Right lobe of liver (tissue), 6 donors: ENCODE data around the gene TMEM204. TPM values are rescaled to one million over a fixed set of nuclear protein-coding genes. Genes with fewer than 3 reads are reported as not detected.
A peak's percentile ranks its signal among the peaks of the same experiment; 100 is the strongest.

Source experiments
- ATAC-seq, 4 donors: fragments of 200-7000 bp; cut with Tn5 transposase; one replicate each; pipeline ENCODE4 v1.9.1; 2020; ENCODE audit warnings: mild to moderate bottlenecking in 4 of 4, moderate library complexity in 4 of 4
- DNase-seq, 3 donors: peaks; one replicate each; pipeline ENCODE4 v3.0.0-alpha.2; 2020
- H3K27ac ChIP-seq, 3 donors: fragments of 200-600 bp; one replicate each; pipeline ENCODE4 v1.8.0; 2022
- H3K27me3 ChIP-seq, 2 donors: fragments of 200-600 bp; one replicate each; pipeline ENCODE4 v1.8.0; 2022
- H3K36me3 ChIP-seq, 4 donors: fragments of 200-600 bp; sonication (generic) in 1 of 4; one replicate each; pipeline versions ENCODE4 v1.5.1 to v1.8.0; 2017 to 2022; ENCODE audit warnings: control low read depth in 1 of 4
- H3K4me1 ChIP-seq, 4 donors: fragments of 200-600 bp; sonication (generic) in 1 of 4; one replicate each; pipeline versions ENCODE4 v1.5.1 to v1.8.0; 2017 to 2022; ENCODE audit warnings: control low read depth in 1 of 4
- H3K4me3 ChIP-seq, 3 donors: fragments of 200-600 bp; one replicate each; pipeline ENCODE4 v1.8.0; 2022
- H3K9me3 ChIP-seq, 4 donors: fragments of 200-600 bp; sonication (generic) in 1 of 4; one replicate each; pipeline versions ENCODE4 v1.5.1 to v1.8.0; 2017 to 2022; ENCODE audit warnings: control low read depth in 1 of 4
- POLR2A ChIP-seq: fragments of 450-650 bp; IDR thresholded peaks from one replicate; pipeline ENCODE4 v1.6.1; 2017; ENCODE audit warnings: antibody characterized with exemption, mild to moderate bottlenecking
- WGBS: methylation state at CpG from one replicate; pipeline ENCODE4 v1.1.6; 2018; ENCODE audit warnings: low coverage, low lambda C conversion rate; ENCODE audit not compliant: insufficient coverage; ENCODE audit errors: missing lambda C conversion rate; 5-methylcytosine and 5-hydroxymethylcytosine counted together
- intact Hi-C, 2 donors: fragments of 100-400 bp; cut with DNase I; formaldehyde crosslinking; loops; one replicate each; pipeline versions ENCODE4 v1.11.2 to v1.14.1; 2022
- total RNA-seq, 6 experiments: library from RNA; depleted of rRNA in 2 of 6; stranded (reverse); fragments of >200 nt in 2 of 6; fragmentation: NEBNext Ultra II Directional in 3 of 6; extraction: Animal tissue kit (Norgen Biotek cat#: 25700) in 3 of 6; gene quantifications; one replicate each; pipeline versions ENCODE4 v1.1.0 to v1.2.4, GENCODE V29; 2016 to 2023
- TF ChIP-seq, protein P1 (sequence below), 4 donors: fragments of 200-600 bp in 3 of 4; fragments of 450-650 bp in 1 of 4; IDR thresholded peaks; one replicate each; pipeline versions ENCODE4 v1.5.1 to v1.8.0; 2016 to 2022; ENCODE audit warnings: antibody characterized with exemption in 4 of 4, mild to moderate bottlenecking in 2 of 4
- donor health status: DM: no; HTN: yes; CAD: no.
- donor health status: DM: no; HTN: no; CAD: no.
- donor health status: DM: no; HTN: no; CAD: no.
- donor health status: DM: no; HTN: yes; CAD: no.
- donor health status: DM: no; HTN: yes; CAD: no.

Gene TMEM204
- total RNA-seq, 6 experiments from 2014 or later: 4.7 to 18.7 (median 8.9) TPM

DNA sequence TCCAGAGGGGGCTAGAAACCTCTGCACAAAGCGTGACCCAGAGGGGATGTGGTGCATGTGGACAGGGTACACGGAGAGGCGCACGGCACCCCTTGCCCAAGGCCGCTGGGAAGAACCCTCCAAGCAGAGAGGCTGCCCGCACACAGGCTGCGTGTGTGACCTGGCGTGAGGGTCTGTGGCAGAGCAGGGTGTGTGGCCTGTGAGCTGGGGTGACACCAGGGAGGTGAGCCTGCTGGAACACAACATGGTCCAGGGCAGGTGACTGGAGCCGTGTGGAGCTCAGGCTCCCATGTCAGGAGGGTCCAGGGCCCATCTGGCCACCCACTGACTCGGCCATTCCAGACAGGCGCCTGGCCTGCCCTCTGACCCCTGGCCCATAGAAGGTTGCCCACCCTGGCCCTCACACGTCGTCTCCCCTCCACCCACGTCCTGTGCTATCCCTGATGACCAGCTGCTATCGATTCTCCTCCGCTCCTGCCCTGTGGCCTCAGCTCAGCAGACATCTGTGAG, 14.8 kb upstream of the TMEM204 start:
- no CpG with 5 or more reads among the region's 16 CpGs for WGBS
- no peak for DNase-seq
- no peak overlapping the region for H3K4me3 ChIP-seq
- H3K27ac ChIP-seq: no peak overlapping the region
- ATAC-seq: peak in 2 of 4 donors; percentile 25 to 37
- no peaks in the 10 kb centered on the region for H3K36me3 ChIP-seq
- H3K4me1 ChIP-seq: no peaks in the 10 kb centered on the region
- H3K9me3 ChIP-seq: no peaks in the 10 kb centered on the region
- intact Hi-C loops: no loop called here
- TF ChIP-seq POLR2A: no peak
- TF ChIP-seq, protein P1, sequence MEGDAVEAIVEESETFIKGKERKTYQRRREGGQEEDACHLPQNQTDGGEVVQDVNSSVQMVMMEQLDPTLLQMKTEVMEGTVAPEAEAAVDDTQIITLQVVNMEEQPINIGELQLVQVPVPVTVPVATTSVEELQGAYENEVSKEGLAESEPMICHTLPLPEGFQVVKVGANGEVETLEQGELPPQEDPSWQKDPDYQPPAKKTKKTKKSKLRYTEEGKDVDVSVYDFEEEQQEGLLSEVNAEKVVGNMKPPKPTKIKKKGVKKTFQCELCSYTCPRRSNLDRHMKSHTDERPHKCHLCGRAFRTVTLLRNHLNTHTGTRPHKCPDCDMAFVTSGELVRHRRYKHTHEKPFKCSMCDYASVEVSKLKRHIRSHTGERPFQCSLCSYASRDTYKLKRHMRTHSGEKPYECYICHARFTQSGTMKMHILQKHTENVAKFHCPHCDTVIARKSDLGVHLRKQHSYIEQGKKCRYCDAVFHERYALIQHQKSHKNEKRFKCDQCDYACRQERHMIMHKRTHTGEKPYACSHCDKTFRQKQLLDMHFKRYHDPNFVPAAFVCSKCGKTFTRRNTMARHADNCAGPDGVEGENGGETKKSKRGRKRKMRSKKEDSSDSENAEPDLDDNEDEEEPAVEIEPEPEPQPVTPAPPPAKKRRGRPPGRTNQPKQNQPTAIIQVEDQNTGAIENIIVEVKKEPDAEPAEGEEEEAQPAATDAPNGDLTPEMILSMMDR (IDR thresholded peaks at IDR 0.05): no peak
- no peaks in the 10 kb centered on the region for H3K27me3 ChIP-seq

DNA sequence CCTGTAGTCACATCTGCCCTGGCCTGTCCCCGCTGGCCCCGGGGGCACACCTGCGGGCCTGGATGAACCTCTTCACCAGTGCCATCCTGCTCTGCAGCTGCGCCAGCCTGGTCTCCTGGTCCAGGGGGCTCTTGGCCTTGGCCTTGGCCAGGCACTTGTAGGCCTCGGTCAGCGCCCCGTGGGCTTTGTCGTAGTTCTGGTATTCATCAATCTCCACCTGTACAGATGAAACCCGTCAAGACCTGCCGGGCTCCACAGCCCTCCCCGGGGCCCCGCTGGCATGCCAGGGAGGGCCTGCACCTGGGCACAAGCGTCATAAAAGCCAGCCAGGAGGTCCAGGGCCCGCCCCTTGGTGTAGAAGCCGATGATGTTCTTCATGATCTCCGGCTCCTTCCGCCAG, 13.6 kb upstream of the TMEM204 start:
- intact Hi-C loops: no loop called here
- Histone ChIP-seq H3K36me3 (no peaks in the 10 kb centered on the region), H3K4me1 (no peaks in the 10 kb centered on the region), H3K27ac (no peak overlapping the region), H3K9me3 (no peaks in the 10 kb centered on the region), H3K4me3 (no peak overlapping the region), H3K27me3 (no peaks in the 10 kb centered on the region)
- TF ChIP-seq, protein P1 (IDR thresholded peaks at IDR 0.05): no peak
- TF ChIP-seq POLR2A: no peak
- ATAC-seq: no peak
- no peak for DNase-seq
- 73% methylated on average over 2 of the region's 17 CpGs for WGBS

DNA sequence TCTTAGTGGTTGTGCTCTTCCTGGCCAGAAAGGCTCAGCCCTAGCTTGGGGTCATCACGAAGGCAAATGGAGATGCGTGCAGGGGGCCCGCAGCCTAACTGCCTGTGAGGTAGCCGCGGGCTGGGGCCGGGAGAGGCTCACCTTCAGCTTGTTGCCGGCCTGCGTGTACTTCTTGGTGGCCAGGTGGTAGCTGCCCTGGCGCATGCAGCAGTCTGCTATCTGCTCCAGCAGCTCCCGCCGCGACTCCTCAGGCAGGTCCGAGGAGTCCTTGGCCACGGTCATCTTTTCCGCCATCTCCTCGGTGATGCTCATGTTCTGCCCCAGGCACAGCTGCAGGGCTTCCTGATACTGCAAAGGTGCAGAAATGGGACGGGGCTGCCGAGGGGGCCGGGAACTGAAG, 13.0 kb upstream of the TMEM204 start:
- intact Hi-C loops: no loop called here
- Histone ChIP-seq H3K4me3 (no peak overlapping the region), H3K9me3 (no peaks in the 10 kb centered on the region), H3K36me3 (no peaks in the 10 kb centered on the region), H3K27me3 (no peaks in the 10 kb centered on the region), H3K4me1 (no peaks in the 10 kb centered on the region), H3K27ac (no peak overlapping the region)
- TF ChIP-seq, protein P1 (IDR thresholded peaks at IDR 0.05): no peak
- TF ChIP-seq POLR2A: no peak
- DNase-seq: no peak
- WGBS: 81% methylated on average over 3 of the region's 19 CpGs
- no peak for ATAC-seq

DNA sequence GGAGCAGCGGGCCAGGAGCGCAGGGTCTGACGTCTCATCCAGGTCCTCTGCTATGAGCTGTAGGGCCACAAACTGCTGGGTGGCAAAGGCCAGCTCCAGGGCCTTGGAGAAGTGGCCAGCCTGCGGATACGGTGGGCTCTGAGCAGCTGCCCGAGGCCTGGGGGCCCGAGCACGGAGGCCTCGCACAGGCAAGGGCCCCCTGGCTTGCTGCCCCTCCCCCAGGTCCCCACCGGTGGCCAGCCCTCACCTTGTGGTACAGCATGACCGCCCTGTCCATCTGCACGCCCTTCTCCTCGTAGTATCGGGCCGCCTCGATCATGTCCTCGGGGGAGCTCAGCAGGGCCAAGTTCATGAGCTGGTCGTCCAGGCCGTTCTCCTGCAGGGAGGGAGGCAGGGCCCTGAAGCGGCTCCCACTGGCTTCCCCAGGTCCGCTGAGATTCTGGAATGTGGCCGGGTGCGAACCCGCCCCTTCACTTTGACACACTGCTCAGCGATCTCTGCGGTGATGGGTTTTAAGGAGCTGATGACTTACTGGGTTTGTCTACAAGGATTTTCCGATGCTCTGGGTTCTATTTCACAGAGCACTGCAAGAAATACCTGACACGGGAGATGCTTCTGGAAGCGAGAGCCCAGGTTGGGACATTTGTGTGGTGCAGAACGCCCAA, 9.8 kb upstream of the TMEM204 start:
- no peak overlapping the region for H3K4me3 ChIP-seq
- no peaks in the 10 kb centered on the region for H3K4me1 ChIP-seq
- H3K36me3 ChIP-seq: no peaks in the 10 kb centered on the region
- WGBS: 87% methylated on average over 4 of the region's 30 CpGs
- ATAC-seq (no peak), DNase-seq (no peak)
- TF ChIP-seq, protein P1 (IDR thresholded peaks at IDR 0.05): no peak
- no peak for TF ChIP-seq POLR2A
- H3K27me3 ChIP-seq: no peaks in the 10 kb centered on the region
- H3K9me3 ChIP-seq: no peaks in the 10 kb centered on the region
- H3K27ac ChIP-seq: no peak overlapping the region
- intact Hi-C loops: no loop called here
